GM11168 (cell line): ENCODE results near the gene HEXA.

Experiments
- in situ Hi-C: fragments of 300-500 bp; cut with MboI; formaldehyde crosslinking; loops from one replicate; pipeline ENCODE4 v1.12.0; 2022; ENCODE audit warnings: low sequenced_read_pairs; ENCODE audit not compliant: unreplicated experiment

The HEXA gene

GRCh38 chr15:72331021-72331420 is 44.8 kb downstream of the HEXA start:
- in situ Hi-C loops, result no loop called here

GRCh38 chr15:72323752-72324151 is 52.1 kb downstream of the HEXA start:
- in situ Hi-C loops, result no loop called here

DNA sequence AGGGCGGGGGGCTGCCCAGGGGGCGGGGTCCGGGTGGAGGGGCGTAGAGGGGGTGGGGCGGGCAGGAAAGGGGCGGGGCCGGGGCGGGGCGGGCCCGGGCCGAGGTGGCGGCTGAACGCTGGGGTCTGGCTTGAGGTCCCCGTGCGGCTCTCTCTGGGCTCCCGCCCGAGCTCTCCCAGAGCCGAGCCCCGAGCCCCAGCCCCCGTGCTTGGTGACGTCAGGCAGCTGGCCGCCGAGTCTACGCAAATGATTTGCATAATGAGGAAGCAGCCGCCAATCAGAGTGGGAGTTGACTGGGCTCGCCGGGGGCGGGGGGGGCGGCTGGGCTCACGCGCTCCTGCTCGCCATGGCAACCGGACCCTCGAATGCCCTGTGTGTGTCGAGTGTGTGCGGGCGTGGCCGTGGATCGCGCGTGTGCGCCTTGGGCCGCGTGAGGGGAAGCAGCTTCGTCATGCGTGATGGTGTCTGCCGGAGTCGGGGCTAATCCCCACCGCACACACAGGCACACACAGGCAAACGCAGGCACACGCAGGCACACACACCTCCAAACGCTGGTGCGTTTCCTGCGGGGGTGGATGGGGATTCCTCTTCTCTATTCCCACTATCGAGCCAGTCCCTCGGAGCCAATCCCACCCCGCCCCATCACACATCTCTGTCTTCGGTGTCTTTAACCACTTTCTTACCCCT is 55.7 kb downstream of the HEXA start, which contains the start of gene CELF6:
Gene CELF6, minus strand, starts transcription at position 173 of the 687 bp plus-strand sequence. CDS start 283 bp downstream, outside the sequence.
- in situ Hi-C loops, result no loop called here

- in situ Hi-C loops, result no loop called here
These were observed 56.3 kb downstream of the HEXA start for GRCh38 chr15:72319360-72319984.

GRCh38 chr15:72318408-72318942 is 57.3 kb downstream of the HEXA start:
- in situ Hi-C loops, result no loop called here

DNA sequence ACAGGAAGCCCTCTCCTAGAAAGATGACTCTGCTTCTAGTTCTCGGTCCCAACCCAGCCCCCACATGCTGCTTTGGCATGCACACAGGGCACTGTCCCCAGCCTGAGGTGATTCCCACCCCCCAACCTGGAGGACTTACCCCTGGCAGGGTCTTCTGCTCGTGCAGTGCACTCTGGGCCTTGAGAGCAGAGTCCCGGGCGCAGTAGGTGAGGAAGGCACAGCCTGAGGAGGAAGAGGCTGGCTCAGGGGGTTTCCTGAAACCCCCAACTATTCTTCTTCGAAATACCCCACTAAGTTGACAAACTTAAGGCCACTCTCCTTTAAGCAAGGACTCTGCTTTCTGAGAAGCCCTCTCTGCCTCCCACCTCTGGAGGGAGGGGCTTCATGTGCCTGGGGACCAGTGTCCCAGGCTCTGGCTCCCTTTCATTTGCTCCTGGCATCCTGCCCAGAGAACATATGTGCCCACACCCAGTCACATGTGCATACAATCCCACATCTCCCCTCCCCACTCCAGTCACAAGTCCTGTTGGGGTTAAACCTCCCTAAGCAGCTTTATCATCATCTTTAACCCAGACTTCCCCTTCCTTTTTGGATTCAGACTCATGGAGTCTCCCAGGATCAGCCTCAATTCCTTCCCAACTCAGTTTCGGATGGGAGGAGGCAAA is 60.0 kb downstream of the HEXA start:
- in situ Hi-C loops, result no loop called here

- in situ Hi-C loops, result no loop called here
These were observed 61.9 kb downstream of the HEXA start for GRCh38 chr15:72313881-72314280.

DNA sequence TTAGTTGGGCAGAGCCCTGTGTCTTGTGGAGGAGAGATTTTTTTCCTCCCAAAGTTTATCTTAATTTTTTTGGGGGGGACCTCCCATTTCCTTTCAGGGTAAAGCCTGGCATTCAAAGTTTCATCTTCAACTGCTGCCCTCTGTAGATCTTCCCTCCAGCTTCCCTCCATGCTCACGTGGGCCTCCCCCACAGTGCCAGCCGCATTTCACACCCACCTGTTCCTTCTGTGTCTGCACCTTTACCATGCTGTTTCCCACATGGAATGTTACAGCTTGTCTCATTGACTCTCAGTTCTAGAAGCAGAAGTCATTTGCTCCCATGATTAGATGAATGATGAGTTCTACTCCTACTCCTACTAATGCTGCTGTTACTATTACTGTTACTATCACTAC is 62.4 kb downstream of the HEXA start:
- in situ Hi-C loops, result no loop called here

GRCh38 chr15:72312605-72313447 is 63.0 kb downstream of the HEXA start:
- in situ Hi-C loops, result no loop called here

- in situ Hi-C loops, result no loop called here
These were observed 68.8 kb downstream of the HEXA start for GRCh38 chr15:72307026-72307425.

GRCh38 chr15:72306211-72306785 is 69.5 kb downstream of the HEXA start:
- in situ Hi-C loops, result no loop called here

DNA sequence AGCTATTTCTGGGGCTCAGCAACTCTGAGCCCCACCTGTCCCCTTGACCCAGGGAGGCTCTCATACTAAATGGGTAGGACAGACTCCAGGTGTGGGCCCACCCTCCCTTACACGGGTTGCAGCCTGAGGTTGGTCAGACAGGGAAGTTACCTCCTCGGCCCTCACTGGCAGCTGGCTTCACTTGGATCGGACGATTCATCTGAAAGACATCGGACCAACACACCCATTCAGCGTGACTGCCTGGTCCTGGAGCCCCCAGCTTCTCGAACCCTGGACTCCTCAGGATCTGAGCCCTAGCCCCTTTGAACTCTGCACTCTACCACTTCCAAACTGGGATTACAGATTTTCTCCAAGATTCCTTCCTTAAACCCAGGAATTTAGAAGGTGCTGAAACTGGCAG is 71.2 kb downstream of the HEXA start:
- in situ Hi-C loops, result no loop called here

- in situ Hi-C loops, result no loop called here
These were observed 72.9 kb downstream of the HEXA start for GRCh38 chr15:72302955-72303354.
